CD4-positive, alpha-beta T cell treated with Interleukin-15 for 4 hours (primary cell): ENCODE results near the gene TTC7B.
"Not testable (repeated sequence)": the region's sequence is repeated elsewhere in the genome, so short reads cannot be mapped to it uniquely, and the experiment has no call there.

ENCODE experiments used
- DNase-seq: peaks from one replicate; pipeline ENCODE4 v3.0.0-alpha.2; 2020; ENCODE audit warnings: low spot score

The TTC7B gene

GRCh38 chr14:90544971-90545370, 271.3 kb downstream of the TTC7B start:
- no peak for DNase-seq

- DNase-seq = no peak
Measured at GRCh38 chr14:90544566-90544965, 271.7 kb downstream of the TTC7B start.

DNA sequence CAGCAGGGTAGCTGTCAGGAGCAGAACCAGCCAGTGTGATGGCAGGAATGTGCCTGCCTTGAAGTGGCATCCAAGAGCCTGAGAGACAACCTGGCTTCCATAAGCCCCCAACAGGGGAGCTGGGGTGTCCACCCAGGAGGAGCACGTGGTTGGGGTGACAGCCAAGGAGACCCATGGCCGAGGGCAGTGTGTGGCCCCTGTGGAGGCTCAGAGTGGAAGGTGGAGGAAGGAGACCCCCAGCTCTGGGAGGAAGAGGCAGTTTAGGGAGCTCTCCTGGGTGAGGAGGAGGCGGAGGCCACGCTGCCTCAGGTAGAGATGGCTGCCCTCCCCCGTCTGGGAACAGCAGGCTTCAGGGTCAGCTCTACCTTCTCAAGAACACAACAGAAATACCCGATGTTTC, 272.4 kb downstream of the TTC7B start:
- no peak for DNase-seq

DNA sequence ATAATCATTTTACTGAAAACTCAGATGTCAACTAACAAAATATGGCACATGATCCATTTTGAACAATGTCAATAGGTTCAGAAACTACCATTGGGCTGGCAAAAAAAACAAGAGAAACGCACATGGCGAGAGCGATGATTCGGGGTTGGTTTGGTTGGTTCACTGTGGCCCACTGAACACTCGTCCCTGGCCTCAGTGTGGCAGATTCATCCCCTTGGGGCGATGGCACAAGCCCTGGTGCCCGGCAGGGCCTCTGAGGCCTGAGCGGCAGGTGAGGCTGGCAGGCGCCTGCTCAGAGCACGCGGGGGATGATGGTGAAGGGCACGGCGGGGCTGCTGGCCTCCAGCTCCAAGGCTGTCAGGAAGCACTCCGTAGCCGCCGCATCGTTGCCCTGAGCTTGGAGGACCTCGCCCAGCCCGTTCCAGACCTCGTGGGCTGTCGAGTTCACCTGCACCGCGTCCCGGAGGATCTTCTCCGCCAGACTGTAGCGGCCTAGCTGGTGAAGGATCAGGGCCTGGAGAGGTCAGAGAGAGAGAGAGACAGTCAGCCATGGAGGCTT, 275.1 kb downstream of the TTC7B start:
- DNase-seq = no peak

GRCh38 chr14:90540437-90540836, 275.8 kb downstream of the TTC7B start:
- no peak for DNase-seq

GRCh38 chr14:90539996-90540395, 276.2 kb downstream of the TTC7B start:
- DNase-seq = no peak

- no peak for DNase-seq
Measured at GRCh38 chr14:90539496-90539775, 276.8 kb downstream of the TTC7B start.

- DNase-seq = no peak
Measured at GRCh38 chr14:90538716-90539495, 277.3 kb downstream of the TTC7B start.

DNA sequence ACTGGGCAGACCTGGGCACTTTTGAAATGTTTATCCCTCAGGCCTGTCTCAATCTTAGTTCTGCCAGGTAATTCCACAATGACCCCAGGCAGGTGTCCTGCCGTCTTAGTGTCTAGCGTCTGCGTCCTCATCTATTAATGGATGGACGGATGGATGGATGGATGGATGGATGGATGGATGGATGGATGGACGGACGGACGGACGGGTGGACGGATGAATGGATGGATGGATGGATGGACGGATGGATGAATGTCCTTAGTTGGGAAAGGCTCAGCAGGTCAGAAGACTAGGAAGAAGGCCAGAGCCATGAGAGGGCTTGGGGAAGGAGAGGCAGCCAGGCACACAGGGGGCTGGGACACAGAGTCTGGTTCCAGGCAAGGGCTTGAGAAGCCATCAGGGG, 278.1 kb downstream of the TTC7B start:
- DNase-seq = no peak

DNA sequence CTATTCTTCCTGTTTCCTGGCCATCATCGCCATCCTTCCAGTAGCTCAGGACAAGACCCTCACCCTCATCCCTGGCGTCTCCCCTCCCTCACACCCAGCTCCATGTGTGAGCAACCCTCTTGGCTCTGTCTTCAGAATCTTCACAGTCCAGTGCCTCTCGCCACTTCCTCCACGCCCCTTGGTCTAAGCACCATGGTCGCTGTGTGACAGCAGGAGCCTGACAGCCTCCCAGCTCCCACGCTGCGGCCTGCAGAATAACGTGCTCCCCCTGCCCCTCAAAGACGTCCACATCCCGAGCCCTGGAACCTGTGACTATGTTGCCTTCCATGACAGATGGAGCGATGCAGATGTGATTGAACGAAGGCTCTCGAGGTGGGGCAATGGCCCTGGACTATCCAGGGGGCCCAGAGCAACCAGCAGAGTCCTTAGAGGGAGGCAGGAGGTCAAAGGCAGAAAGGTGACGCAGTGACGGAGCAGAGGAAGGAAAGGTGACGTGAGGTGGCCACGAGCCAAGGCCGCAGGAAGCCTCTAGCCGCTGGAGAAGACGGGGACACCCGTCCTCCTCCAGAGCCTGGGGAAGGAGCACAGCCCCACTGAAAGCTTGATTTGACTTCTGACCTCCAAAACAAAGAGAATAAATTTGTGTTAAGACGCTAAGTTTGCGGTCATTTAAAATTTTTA, 279.6 kb downstream of the TTC7B start:
- DNase-seq = no peak

- DNase-seq = no peak
Measured at GRCh38 chr14:90536092-90536491, 280.1 kb downstream of the TTC7B start.

DNA sequence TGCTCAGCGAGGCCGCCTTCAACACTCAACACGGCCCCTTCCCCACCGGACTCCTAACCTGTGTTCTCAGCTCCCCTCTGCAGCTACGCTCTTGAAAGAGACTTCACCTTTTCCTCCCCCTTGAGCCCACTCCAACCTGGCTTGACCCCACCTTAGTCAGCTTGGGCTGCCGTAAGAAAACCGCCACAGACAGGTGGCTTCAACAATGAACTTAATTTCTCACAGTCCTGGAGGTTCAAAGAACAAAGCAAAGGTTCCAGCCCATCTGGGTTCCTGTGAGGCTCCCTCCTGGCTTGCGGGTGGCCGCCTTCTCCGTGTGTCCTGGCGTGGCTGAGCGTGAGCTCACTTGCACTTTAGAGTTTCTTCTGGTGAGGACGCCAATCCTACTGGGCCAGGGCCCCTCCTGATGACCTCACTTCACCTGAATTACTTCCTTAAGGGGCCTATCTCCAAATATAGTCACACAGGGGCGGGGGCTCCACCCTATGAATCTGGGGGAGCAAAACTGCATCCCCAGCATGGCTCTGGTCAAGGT, 280.6 kb downstream of the TTC7B start:
- DNase-seq = no peak

GRCh38 chr14:90534838-90535555, 281.2 kb downstream of the TTC7B start:
- no peak for DNase-seq

DNA sequence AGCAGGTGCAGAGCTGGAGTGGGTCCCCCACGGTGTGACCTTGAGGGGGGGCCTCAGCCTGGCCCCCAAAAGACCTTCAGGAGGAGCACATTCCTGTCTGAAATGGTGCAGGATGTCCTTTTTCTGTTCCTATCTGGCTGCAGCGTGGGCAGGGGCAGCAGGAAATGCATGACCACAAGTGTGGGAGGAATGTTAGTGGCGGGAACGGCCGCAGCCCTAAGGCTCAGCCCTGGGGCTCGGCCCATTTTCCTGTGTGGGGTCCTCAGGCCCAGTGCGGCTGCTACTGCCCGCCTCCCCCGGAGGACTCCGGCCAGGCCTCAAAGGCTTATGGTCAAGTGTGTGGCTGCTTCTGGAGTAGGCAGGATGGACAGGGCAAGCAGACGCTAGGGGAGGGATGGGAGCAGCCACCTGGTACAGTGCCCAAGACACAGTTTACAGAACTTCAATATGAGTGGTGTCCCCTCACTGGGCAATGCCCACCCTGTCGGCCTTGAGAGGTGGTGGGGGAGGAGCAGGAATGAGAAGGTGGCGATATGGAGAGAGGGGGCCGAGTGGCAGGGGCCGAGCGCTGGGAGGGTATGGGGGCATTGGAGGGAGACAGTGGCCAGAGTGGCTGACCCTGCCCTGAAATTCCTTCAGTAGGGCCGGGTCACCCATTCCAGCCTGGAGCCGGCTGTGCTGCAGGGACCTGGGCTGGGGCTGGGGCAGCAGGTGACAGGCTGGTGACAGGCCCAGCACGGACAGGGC, 282.0 kb downstream of the TTC7B start:
- no peak for DNase-seq

DNA sequence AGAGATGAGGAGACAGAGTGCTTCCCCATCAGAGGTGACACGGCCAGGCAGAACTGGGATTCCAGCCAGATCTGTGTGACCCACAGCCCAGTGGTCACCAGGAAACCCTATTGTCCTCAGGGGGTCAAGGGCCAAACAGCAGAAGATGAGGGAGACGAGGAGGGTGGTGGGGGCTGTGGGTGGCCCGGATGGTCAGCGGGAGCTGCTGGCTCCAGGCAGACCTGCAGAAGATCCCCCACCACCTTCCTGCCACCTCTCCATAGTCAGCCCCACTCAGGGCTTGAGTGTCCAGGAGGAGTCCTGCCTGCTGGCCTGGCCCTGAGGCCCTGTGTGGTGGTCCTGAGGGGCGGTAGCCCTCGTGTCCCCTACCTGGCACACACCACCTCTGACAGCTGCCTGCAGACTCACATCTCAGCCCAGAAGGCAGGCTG, 282.6 kb downstream of the TTC7B start:
- no peak for DNase-seq

DNA sequence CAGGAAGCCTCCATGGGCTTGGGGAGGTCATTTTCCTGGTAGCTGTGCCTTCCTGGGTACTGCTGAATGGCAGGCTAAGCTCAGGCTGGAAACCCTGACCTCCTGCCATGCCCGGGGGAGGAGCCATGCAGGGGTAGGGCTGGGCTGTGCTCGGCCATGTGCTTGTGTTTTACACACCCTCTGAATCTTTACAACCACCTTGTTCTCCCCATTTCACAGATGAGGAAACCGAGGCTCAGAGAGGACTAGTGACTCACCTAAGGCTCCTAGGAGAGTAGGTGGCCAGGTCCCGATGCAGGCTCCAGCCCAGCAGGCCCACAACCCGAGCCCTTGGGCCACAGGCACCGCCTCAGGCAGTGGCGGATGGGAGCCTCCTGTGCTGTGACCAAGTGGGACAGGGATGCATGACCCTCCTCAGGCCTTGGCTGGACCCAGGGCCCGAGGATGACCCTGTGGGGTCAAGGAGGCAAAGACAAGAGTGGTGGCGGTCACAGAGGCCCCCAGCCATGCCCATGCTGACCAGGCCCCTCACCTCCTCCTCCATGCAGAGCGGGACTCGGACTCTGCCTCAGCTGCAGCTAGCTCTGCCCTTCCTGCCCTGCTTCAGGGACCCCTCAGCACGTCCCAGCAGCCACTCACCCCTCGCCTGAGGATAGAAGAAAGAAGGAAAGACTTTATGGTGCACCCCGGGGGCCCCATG, 283.3 kb downstream of the TTC7B start:
- no peak for DNase-seq

GRCh38 chr14:90531497-90531896, 284.7 kb downstream of the TTC7B start:
- no peak for DNase-seq

DNA sequence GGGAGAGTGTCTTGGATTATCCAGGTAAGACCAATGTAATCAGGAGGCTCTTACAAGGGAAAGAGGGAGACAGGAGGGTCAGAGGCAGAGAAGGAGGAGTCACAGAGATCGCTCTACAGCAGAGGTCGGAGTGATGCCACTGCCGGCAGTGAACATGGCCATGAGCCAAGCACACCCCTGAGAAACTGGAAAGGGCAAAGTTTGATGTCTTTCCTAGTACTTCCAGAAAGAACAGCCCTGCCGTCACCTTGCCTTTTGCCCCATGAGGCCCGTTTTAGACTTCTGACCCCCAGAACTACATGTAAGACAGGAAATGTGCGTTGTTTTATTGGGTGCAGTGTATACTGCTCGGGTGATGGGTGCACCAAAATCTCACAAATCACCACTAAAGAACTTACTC, 285.7 kb downstream of the TTC7B start:
- no peak for DNase-seq

DNA sequence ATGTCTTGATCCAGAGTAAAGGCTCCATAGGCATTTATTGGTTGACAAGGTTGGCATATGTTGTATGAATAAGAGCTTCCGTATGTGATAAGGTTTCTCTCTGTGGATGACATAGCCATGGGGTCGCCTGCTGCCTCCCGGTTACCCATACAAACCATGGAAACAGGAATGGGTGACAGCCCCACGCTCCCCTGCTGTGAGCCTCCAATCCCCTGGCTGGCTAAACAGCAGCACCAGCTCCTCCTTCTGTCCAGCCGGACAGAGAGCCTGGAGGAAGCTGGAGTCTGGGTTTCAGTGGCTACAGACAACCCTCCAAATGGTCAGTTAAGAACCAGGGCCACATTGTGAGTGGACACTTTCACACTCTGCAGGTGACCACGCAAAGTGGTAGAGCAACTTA, 288.3 kb downstream of the TTC7B start:
- DNase-seq = no peak

DNA sequence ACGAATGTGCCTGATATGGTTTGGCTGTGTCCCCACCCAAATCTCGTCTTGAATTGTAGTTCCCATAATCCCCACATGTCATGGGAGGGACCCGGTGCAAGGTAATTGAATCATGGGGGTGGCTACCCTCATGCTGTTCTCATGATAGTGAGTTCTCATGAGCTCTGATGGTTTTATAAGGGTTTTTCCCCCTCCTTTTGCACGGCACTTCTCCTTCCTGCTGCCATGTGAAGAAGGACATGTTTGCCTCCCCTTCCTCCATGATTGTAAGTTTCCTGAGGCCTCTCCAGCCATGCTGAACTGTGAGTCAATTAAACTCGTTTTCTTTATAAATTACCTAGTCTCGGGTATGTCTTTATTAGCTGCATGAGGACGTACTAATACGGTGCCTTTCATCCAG, 289.7 kb downstream of the TTC7B start:
- not testable (repeated sequence) for DNase-seq

- DNase-seq = not testable (repeated sequence)
Measured at GRCh38 chr14:90525353-90526028, 290.7 kb downstream of the TTC7B start.
